Ecto neural progenitor cell (in vitro differentiated cells): ENCODE measurements around the gene NACC1.

Experiments used
- DNase-seq: peaks from one replicate; pipeline ENCODE4 v3.0.0-alpha.2; 2018; ENCODE audit warnings: low spot score

NACC1 gene

DNA sequence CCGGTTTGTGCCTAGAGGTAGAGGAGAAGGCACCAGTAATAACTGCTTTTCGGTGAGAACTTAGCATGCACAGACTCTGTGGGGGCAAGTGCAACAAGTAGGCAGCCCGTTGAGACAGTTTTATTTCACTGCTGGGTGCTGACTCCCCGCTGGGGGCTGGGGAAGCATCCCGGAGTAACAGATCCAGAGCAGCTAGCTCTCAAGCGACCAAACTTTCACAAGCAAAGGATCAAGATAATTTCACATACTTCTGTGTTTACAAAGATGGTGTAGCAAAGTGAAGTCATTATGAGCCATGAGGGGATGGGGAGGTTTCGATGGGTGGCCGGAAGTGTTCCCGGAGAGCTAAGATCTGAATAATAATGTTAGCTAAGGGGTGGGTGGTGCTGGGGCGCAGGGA, 2.8 kb downstream of the NACC1 start:
- no peak for DNase-seq

DNA sequence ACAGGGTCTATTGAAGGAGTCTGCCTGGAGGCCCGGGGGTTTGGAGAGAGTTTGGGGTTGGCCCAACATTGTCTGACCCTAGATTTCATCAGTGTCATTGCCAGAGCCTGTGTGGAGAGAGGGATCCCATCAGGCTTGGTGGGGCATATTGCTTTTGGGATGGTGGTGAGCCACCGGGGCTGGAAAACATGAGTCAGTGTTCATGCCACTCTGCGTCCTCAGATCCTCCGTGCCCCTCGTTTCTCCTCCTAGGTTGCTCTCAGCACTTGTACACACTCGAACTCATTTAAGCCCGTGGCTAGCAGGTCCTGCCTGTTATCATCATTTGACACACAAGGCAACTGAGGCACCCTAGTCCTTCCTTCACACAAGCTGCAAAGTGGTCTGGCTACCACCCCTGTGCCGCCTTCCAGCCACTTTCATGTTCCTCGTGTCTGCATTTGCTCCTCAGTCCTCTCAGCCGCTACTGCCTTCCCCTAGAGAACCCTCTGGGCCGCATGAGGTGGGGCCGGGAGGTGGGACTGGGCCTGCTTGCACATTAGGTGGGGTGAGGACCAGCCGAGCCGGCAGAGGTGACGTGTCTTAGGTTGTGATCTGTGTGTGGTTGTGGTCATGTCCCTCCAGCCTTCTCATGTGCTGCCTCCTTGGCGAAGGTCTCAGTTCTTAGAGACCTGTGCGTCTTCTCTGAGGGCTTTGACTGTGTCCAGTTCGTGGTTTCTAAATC, 3.6 kb downstream of the NACC1 start:
- DNase-seq: no peak

DNA sequence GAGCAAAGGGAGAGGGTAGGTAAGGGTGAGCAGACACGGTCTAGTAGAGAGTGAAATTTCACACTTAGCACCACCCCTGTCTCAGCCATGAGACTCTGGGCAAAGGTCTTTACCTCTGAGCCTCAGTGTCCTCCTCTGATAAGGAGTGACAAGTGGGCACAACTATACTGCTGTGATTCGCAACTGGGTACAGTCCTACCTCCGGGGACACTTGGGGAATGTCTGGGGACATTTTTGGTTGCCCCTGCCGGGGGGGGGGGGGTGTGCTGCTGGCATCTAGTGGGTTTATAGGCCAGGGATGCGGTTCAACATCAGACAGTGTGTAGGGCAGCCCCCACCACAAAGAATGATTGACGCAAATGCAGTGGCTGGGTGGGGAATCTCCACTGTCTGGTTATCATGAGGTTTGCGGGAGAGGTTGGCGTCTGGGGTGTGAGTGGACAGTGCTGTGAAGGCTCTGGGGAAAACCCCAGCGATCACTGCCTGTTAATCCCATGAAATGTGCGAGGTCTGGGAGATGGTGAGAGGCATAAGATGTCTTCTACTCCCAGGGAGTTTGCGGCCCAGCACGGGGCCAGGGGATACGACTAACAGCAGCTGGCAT, 4.3 kb downstream of the NACC1 start:
- no peak for DNase-seq

DNA sequence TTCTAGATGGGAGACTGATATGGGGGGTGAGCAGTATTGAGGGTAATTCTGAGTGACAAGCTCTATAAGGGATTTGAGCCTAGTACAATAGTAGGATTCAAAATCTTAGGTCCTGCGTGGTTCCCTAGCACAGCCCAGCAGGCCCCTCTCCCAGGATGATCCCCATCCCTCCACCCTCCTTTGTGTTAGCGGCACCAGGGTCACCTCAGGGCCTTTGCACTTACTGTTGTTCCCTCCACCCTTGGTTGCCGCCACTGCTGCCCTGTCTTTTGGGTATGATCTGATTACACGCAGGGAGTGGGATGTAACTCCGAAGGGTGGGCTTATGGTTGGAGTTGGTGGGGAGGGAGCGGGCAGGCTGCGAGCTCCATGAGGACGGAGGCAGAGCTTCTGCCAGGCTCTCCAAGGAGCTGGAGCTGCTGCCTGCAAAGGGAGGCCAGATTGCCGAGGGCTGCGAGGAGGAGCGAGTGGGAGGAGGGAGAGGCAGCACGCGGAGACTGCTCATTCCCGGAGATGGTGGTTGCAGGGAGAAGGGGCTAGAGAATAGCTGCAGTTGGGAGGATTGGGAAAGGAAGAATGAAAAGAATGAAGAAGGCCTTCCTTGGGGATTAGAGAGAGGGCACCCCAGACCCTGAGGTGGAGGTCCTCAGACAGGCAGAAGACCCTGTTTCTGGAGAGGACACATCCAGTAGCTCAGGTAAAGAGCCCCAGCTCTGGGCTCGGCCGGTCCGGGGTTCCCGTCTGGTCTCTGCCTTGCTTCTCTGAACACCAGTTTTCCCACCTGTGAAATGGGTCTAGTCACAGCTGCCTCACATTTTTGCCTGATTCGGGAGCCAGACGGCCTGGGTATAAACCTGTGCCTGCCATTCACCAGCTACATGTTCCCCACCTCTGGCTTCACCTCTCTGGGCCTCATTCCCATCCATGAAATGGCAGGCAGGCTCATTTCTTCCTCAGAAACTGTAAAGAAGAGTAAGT, 5.2 kb downstream of the NACC1 start:
- DNase-seq: no peak

DNA sequence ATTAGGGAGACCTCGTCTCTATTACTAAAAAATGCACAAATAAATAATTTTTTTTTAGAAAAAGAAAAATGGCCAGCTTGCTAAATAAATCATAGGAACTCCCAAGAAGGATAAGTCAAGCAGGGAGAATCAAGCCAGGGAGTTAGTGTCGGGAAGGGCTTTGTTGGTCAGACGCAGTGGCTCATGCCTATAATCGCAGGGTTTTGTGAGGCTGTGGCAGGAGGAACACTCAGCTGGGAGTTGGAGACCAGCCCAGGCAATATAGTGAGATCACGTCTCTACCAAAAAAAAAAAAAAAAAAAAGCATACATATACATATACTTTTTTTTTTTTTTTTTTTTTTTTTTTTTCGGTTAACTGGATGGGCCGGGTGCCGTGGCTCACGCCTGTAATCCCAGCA, 9.0 kb downstream of the NACC1 start:
- no peak for DNase-seq

DNA sequence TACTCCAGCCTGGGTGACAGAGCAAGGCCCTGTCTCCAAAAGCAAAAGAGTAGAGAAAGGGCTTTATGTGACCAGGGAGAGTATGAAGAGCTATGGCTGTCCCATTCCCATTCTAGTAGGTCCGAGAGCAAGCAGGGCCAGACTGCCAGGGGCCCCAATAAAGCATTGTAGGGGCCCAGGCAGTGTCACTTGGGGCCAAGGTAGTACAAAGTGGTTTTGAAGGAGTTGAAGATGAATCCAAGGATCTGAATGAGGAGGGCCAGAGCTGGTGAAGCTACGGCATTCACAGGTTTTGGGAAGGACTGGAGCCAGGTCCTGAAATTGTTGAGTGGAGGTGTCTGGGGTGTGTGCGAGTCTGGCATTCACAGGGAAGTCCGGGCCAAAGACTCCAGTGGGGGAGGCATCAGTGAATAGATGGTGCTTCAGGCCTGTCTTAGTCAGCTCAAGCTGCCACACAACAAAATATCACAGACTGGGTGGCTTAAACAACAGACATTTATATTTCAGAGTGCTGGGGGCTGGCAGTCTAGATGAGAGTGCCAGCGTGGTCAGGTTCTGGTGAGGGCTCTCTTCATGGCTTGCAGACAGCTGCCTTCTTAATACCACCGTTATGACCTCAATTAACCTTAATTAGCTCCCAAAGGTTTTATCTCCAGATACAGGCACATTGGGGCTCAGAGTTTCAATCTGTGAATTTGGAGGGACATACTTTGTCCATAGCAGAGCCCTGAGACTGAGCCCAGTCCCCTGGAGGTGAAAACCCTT, 9.9 kb downstream of the NACC1 start:
- DNase-seq: no peak

DNA sequence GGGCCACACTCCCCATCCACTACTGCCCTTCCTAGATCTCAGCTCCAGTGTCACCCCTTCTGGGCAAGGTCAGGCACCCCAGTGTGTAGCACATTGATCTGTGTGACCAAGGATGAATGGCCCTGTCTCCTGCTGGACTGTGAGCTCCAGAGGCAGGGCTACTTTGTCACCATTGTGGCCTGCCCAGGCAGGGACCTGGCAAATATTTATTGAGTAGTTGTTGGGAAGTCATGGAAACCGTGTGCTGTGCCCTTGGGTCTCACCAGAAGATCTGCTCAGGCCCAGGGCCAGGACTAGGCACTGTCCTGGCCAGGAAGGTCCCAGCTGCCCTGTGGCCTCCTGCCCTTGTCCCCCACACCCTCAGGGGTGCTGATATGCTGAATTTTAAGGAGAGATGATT, 10.5 kb downstream of the NACC1 start:
- DNase-seq: no peak

DNA sequence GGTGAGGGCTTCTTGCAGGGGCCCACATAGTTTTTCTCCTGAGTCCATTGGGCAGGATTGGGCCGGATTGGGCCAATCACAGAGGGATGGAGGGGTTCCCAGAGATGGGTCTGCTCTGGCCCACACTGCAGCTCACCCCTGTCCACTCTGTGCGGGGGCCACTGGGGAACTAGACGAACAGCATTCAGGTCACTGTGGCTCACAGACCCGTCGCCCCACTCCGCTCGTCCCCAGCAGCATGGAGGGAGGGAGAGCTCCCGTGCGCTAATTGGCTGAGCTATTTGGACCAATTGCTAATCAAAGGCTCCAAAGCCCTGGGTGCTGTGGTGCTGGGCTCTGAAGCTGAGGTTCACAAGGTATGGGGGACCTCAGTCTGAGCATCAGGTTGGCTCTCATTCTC, 11.3 kb downstream of the NACC1 start:
- DNase-seq: no peak

DNA sequence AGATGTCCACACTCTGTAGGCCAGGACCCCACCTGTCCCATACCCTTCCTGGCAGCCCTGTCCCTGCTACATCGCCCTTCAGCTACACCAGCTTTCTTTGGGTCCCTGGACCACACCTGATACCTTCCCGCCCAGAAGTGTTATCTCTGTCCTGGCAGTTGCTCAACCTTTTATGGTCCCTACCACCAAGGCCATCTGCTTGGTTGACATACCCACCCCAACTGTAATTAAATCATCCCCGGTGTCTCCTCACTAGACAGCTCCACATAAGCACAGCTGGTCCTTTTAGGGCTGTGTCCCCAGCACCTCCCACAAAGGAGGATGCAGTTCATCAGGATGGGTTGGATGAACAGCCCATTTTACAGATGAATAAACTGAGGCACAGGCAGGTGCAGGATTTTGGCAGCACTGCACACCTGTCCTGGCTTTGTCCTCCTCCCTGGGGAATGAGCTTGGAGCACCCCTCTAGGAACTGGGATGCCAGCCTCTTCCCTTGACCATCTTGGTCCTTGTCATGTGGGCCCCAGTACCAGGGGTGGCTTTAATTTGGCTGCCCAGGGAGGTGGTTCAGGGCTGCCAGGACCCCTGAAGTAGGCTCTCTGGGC, 12.9 kb downstream of the NACC1 start:
- DNase-seq: no peak

DNA sequence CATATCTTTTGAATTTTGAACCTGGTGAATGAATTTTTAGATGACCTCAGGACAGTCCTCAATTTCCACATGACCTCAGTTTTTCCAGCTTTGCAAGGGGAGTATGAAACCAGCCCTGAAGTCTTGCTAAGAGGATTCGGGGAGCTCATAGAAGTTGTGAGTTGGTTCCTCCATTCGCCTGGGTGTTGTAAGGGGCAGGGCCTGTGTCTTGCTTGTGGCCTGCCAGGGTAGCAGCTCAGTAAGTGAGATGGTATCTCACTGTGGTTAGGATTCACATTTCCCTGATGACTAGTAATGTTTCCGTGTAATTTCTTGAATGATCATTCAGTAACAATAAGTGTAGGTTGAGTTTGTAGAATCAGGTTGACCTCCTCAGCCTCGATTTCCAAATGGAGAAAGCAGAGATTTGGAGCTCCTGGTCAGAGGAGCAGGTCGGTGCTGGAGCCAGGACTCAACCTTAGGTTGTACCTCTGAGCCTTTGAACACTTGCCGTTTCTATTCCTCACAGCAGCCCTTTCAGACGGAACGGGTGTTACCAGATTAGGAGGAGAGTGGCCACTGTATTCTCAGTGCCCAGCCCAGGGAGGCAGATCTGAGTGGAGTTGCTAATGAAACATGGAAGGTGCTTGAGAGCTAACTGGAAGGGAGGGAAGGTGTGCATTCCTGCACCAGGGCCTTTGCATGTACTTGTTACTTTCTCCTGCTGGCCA, 14.6 kb downstream of the NACC1 start:
- DNase-seq: no peak

DNA sequence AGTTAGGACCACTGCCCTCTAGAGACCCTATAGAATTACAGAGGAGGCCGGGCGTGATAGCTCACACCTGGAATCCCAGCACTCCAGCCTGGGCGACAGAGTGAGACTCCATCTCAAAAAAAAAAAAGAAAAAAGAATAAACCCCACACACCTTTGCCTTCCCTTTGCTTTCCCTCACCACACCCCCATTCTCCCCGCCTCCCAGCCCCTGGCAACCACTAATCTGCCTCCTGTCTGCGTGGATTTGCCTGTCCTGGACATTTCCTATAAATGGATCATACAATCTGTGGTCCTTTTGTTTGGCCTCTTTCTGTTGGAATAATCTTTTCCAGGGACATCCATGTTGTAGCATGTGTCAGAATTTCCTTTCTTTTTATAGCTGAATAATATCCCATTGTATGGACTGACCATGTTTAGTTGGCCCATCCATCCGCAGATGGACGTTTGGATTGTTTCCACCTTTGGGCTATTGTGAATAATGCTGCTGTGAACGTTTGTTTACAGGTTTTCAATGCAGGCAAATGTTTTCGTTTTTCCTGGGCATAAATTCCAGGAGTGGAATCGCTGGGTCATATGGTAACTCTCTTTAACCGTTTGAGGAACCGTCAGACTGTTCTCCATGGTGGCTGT, 15.3 kb downstream of the NACC1 start:
- DNase-seq: no peak

DNA sequence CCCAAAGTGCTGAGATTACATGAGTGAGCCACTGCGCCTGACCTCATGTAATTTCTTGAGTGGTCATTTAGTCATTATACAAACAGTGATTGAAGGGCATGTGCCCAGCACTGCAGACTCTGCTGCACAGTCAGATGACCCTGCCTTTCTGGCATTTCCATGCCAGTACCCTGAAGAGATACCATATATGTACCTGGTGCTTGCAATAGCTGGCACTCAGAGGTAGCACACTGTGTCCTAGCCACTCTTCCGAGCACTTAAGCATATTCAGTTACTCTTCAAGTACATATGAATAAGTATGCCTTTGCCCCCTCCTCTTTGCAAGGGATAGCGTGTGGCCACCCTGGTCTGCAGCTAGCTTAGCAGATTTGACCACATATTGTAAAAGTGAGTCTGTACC, 16.6 kb downstream of the NACC1 start:
- no peak for DNase-seq

DNA sequence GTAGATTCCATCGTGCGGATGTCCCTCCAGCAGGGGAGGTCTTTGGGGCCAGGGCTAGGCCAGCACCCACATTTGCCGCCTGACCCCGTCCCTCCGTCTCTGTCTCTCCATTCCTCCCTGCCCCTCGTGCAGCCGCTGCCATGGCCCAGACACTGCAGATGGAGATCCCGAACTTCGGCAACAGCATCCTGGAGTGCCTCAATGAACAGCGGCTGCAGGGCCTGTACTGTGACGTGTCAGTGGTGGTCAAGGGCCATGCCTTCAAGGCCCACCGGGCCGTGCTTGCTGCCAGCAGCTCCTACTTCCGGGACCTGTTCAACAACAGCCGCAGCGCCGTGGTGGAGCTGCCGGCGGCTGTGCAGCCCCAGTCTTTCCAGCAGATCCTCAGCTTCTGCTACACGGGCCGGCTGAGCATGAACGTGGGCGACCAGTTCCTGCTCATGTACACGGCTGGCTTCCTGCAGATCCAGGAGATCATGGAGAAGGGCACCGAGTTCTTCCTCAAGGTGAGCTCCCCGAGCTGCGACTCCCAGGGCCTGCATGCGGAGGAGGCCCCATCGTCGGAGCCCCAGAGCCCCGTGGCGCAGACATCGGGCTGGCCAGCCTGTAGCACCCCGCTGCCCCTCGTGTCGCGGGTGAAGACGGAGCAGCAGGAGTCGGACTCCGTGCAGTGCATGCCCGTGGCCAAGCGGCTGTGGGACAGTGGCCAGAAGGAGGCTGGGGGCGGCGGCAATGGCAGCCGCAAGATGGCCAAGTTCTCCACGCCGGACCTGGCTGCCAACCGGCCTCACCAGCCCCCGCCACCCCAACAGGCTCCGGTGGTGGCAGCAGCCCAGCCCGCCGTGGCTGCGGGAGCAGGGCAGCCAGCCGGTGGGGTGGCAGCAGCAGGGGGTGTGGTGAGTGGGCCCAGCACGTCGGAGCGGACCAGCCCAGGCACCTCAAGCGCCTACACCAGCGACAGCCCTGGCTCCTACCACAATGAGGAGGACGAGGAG, 17.3 kb downstream of the NACC1 start:
- no peak for DNase-seq

DNA sequence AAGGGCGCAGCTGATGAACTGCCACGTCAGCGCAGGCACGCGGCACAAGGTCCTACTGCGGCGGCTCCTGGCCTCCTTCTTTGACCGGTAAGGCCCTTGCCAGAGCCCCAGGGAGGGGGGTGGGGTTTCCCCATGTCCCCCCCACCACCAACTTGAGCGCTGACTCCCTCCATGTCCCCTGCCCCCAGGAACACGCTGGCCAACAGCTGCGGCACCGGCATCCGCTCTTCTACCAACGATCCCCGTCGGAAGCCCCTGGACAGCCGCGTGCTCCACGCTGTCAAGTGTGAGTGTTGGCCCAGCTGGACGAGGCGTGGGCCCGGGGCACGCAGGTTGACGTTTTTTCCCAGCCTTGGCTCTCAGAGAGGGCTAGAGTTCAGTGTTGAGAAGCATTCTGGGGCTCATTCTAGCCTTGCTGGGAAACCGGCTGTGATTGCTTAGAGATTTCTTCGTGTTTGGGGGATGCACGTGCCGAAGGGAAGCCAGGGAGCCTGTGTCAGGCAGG, 19.3 kb downstream of the NACC1 start:
- no peak for DNase-seq

DNA sequence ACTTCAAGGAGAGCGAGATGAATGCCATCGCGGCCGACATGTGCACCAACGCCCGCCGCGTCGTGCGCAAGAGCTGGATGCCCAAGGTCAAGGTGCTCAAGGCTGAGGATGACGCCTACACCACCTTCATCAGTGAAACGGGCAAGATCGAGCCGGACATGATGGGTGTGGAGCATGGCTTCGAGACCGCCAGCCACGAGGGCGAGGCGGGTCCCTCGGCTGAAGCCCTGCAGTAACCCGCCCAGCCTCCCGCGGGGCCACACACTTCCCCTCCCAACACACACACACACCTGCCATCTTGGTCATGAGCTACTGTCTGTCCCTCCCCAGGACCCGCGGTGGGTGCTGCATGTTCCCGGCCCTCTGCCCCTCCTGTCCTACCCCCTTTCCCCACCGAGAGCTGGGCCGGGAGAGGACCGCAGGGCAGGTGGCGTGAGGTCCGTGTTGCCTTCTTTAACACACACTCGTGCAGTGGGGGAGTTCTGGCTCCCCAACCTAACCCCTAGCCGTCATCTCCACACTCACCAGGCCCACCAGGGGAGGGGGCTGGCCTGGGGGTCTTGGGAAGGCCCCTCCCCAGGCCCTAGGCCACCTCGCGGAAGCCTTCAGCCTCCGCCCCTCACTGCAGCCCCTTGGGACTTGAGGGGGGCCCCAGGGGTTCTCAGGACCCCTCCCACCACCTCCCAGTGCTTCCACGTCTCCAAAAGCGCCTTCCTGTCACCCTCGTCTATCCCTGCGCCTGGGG, 20.3 kb downstream of the NACC1 start:
- DNase-seq: no peak

DNA sequence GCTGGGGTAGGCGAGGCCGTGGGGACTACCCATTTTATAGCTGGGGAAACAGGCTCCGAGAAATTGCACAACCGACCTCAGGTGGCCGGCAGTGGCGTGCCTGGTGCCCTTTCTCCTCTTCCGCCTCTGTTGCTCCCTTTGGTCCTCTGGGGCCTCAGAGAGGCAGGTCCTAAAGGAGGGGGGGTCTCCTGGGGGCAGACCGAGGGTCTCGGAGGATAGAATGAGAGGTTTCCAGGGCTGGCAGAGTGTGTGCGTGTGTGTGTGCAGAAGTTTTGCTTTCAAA, 20.8 kb downstream of the NACC1 start:
- no peak for DNase-seq

DNA sequence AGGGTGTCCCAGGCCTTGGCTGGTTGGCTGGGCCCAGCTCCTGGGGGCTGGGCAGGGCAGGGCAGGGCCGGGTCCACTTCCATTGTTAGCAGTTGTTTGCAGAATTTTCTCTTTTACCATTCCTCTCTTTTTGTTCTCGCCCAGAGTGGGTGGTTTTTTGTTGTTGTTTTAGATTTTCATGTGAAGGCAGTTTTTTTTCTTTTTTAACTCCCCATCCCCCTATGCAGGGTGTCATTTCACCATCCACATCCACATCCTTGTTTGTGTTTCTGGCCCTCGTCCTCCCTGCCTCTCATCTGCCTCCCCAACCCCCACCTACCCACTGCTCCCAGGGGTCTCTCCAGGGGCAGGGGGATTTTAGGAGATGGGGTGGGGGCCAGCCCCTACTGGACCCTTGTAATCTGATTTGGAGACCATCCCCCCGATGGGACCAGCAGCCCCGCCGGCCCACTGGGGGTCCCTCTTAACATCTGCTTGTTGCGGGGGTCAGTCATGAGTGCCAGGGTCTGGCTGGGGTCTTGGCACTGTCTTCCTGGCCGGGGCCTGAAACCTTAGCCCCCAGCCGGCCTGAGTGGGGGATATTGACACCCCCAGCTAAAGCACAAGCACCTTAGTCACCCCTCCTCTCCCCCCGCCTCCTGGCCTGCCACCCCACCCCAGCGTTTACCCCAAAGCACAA, 21.7 kb downstream of the NACC1 start:
- DNase-seq: no peak
